Activated CD4-positive, CD25-positive, alpha-beta regulatory T cell (primary cell): ENCODE data around the gene GPBP1.
"Not testable (repeated sequence)": the region's sequence is repeated elsewhere in the genome, so short reads cannot be mapped to it uniquely, and the experiment has no call there.

Experiments
- DNase-seq, 4 experiments: peaks; one replicate each; lab custom pipeline; 2025; lab: John Stamatoyannopoulos, UW

The GPBP1 gene

DNA sequence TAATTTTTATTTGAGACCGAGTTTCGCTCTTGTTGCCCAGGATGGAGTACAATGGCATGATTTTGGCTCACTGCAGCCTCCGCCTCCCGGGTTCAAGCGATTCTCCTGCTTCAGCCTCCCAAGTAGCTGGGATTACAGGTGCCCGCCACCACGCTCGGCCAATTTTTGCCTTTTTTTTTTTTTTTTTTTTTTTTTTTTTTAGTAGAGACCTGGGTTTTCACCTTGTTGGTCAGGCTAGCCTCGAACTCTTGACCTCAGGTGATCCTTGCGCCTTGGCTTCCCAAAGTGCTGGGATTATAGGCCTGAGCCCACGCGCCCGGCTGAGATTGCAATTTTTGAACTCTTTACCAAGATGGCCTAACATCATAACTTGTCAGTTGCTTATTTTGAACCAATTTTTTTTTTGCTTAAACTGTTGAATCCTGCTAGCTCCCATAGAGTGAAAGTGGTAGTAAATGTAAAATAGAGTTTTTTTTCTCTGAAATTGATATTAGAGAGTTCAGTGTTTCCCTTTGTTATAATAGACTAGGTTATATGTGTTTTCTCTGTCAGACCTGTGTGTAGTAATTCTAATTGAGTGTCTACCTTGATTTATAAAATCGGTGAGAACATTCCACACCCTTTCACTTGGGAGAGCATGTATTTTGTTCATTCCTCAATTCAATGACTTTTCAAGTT, 3.8 kb downstream of the GPBP1 start:
- DNase-seq: no peak

DNA sequence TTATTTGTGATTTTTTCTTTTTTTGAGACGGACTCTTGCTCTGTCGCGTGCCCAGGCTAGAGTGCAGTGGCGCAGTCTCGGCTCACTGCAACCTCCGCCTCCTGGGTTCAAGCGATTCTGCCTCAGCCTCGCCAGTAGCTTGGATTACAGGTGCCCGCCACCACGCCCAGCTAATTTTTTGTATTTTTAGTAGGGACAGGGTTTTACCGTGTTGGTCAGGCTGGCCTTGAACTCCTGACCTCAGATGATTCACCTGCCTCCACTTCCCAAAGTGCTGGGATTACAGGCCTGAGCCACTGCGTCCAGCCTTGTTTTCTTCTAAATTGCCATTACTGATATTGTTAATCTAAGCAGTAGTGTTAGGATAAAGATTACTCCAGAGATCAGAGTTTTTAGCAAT, 4.4 kb downstream of the GPBP1 start:
- not testable (repeated sequence) for DNase-seq

DNA sequence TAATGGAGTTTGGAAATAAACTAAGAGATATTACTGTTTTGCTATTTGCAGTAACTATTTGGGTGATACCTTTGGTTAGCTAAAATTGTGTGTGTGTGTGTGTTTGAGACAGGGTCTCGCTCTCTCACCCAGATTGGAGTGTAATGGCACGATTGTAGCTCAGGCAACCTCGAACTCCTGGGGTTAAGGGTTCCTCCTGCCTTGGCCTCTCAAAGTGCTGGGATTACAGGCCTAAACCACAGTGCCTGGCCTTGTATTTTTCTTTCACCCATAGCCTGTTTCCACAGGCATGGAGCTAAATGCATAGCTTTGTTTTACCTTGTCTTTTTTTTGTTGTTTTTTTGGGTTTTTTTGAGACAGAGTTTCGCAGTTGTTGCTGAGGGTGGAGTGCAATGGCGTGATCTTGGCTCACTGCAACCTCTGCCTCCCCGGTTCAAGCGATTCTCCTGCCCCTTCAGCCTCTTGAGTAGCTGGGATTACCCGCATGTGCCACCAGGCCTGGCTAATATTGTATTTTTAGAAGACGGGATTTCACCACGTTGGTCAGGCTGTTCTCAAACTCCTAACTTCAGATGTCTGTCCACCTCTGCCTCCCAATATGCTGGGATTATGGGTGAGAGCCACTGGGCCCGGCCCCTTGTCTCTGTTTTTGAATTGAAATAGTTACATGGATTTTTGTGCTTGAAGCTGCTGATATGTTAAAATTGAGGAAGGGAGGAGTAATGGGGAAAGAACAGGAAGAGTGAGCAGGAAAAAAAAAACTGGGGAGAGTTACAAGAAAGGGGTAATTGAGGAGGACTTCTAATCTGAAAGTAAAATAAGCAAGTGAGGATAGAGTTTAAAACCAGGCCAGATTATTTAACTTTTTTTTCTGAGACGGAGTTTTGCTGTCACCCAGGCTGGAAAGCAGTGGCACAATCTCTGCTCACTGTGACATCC, 5.7 kb downstream of the GPBP1 start:
- DNase-seq: no peak

DNA sequence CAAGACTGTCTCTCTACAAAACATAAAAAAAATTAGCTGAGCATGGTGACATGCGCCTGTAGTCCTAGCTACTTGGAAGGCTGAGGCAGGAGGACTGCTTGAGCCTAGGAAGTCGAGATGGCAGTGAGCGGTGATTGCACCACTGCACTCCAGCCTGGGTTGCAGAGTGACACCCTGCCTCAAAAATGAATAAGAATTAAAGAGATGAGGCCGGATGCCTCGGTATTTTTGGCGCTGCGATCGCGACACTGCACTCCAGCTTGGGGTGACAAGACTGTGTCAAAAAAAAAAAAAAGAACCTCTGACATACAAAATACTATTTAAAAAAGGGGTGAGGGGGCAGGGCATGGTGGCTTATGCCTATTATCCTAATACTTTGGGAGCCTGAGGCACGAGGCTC, 7.3 kb downstream of the GPBP1 start:
- DNase-seq: no peak

DNA sequence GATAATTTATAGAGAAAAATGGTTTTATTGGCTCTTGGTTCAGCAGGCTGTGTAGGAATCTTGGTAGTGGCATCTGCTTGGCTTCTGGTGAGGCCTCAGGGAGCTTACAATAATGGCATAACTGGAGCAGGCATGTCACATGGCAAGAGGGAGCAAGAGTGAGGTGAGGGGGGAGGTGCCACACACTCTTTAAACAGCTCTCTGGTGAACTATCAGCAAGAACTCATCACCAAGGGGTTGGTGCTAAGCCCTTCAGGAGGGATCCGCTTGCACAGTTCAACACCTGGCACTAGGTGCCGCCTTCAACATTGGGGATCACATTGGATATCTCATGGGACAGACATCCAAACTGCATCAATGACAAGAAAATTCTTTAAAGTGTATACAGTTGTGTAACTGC, 10.5 kb downstream of the GPBP1 start:
- no peak for DNase-seq

DNA sequence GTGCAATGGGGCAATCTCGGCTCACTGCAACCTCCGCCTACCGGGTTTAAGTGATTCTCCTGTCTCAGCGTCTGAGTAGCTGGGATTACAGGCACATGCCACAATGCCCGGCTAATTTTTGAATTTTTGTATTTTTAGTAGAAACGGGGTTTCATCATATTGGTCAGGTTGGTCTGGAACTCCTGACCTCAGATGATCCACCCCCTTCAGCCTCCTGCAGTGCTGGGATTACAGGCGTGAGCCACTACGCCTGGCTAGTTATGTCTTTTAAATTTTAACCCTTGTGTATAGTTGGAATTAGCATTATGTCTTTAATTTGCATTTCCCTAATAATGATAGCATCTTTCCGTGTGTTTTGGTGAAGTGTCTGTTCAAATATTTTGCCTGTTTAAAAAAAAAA, 11.5 kb downstream of the GPBP1 start:
- no peak for DNase-seq

DNA sequence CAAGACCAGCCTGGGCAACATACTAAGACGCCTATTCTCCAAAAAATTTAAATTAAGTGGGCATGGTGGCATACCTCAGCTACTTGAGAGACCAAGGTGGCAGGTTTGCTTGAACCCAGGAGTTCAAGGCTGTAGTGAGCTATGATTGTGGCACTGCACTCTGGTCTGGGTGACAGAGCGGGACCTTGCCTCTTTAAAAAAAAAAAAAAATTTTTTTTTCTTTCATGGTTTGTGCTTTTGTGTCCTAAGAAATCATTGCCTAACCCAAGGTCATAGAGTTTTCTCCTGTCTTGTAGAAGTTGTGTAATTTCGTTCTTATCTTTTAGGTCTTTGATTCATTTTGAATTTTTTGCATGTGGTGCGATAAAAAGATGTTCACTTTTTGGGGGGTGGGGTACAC, 12.3 kb downstream of the GPBP1 start:
- no peak for DNase-seq

DNA sequence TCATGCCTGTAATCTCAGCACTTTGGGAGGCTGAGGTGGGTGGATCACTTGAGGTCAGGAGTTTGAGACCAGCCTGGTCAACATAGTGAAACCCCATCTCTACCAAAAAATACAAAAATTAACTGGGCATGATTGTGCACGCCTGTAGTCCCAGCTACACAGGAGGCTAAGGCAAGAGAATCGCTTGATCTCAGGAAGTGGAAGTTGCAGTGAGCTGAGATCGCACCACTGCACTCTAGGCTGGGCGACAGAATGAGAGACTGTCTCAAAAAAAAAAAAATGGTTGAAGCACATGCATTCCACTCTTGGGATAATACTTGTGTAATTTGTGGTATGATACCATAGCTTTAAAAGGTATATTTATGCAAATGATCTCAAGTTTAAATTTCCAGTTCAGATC, 14.1 kb downstream of the GPBP1 start:
- DNase-seq: not testable (repeated sequence)

DNA sequence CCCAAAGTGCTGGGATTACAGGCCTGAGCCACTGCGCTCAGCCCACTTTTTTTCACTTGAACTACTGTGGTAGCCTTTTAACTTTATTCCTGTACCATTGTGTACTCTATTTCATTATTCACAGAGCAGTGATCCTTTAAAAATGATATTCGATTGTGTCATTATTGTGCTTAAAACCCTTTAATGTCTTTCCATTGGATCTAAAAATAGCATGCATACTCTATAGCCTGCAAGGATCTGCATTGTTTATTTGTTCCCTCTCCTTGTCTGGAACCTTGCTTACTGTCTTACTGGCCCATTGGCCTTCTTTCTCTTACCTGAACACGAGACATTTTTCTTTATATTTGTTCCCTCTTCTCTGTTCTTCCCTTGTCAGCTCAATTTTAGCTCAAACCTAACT, 15.7 kb downstream of the GPBP1 start:
- DNase-seq: no peak

DNA sequence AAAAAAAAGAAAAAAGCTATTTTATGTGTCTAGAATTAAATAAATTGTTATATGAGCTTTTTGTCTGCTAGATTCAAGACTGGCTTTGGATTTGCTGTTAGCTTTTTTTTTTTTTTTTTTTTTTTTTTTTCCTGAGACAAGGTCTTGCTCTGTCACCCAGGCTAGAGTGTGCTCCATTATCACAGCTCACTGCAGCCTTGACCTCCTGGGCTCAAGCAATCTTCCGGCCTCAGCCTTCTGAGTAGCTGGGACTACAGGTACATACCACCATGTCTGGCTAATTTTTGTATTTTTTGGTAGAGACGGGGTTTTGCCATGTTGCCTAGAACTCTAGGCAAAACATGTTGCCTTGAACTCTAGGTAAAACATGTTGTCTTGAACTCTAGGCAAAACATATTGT, 16.7 kb downstream of the GPBP1 start:
- no peak for DNase-seq

DNA sequence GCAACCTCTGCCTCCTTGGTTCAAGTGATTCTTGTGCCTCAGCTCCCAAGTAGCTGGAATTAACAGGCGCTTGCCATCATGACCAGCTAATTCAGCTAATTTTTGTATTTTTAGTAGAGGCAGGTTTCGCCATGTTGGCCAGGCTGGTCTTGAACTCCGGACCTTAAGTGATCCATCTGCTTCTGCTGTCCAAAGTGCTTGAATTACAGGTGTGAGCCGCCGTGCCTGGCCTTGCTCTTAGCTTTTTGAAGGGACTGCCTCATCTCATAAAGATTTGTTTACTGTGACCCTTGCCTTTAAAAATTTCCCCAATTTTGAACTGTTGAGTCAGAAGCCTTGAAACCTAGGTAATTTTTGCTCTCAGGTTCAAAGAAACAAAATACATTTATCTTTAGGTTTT, 17.3 kb downstream of the GPBP1 start:
- DNase-seq: no peak

DNA sequence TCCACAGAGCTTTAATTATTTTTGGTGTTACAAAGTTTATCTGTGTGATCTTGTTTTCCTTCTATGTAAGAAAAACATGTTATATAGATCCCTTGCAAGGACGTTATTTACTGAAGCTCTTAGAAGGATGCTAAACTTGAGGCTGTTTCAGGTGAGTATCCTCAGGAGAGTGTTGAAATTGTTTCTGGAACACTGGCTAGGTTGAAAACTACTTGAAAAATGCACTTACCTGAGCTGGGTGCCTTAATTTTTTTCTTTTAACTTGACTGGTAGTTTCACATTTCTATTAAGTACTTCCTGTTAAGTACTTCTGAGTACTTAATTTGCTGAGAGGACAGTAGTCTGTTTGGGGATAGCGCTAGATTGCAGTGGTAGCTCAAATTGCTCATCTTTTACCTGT, 18.1 kb downstream of the GPBP1 start:
- no peak for DNase-seq

DNA sequence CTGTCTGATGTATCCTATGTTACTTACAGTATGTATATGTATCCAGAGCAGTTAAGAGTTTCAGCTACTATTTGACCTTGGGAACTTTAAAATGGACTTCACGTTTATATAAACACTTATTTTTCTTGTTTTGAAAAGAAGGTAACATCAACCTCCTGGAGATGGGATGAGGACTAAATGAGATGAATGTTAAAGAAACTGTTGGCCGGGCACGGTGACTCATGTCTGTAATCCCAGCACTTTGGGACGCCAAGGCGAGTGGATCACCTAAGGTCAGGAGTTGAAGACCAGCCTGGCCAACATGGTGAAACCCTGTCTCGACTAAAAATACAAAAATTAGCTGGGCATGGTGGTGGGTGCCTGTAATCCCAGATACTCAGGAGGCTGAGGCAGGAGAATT, 19.0 kb downstream of the GPBP1 start:
- not testable (repeated sequence) for DNase-seq

DNA sequence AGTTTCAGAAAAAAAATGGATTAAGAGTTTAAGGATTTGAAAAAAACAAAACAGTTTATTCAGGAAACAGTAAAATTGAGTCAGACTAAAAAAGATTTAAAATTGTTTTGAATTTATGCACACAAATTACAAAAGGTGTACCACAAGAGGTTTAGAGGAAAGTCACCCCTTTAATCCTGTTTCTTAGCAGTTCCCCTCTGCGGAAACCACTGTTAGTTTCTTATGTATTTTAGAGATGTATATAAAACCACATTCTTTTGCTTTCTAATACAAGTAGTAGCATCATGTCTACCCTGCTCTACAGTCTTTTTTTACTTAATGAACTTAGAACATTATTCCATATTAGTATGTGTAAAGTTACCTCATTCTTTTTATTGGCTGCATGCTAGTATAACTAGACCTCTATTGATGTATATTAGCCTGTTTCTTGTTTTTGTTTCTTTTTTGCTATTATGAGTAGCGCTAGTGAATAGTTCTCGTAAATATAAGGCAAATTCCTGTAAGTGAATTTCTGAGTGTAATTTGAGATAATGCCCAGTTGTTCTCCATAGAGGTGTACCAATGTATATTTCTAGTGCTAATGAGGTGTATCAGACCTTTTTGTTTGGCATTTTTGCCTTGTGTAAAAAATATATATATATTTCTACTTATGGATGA, 20.0 kb downstream of the GPBP1 start:
- DNase-seq: no peak

DNA sequence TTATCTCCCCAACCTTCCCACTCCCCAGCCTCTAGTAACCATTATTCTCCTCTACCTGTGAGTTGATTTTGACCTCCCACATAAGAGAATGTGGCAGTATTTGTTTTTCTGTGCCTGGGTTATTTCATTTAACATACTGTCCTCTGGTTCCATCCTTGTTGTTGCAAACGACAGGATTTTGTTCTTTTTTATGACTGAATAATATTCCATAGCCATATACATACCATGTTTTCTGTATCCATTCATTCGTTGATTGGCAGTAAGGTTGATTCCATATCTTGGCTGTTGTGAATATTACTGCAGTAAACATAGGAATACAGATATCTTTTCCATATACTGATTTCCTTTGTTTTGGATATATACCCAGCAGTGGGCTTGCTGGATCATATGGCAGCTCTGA, 20.8 kb downstream of the GPBP1 start:
- DNase-seq: no peak

DNA sequence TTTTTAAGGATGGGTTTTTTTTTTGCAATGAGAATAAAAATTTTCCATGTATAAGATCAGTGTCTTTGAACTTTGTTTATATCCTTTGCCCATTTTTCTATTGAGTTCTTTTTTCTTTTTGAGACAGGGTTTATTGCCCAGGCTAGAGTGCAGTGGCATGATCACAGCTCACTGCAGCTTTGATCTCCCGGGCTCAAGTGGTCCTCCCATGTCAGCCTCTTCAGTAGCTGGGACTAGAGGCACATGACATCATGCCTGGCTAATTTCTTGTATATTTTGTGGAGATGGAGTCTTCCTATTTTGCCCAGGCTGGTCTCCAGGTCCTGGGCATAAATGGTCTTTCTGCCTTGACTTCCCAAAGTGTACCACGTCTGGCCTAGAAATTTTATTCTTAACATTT, 21.2 kb downstream of the GPBP1 start:
- no peak for DNase-seq

DNA sequence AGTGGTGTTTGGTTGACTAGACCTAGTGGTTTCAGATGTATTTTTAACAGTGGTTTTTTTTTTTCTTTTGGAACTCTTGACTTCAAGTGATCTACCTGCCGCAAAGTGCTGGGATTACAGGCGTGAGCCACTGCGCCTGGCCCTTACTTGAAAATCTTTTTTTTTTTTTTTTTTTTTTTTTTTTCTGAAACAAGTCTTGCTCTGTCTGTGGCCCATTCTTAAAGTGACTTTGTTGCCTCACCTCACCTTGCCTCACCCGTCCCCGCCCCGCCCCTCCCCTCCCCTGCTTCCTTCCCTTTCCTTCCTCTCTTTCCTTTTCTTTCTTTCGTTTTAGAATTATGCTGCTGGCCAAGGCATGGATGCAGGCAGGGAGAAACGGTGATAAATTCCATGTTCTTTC, 26.0 kb downstream of the GPBP1 start:
- no peak for DNase-seq

DNA sequence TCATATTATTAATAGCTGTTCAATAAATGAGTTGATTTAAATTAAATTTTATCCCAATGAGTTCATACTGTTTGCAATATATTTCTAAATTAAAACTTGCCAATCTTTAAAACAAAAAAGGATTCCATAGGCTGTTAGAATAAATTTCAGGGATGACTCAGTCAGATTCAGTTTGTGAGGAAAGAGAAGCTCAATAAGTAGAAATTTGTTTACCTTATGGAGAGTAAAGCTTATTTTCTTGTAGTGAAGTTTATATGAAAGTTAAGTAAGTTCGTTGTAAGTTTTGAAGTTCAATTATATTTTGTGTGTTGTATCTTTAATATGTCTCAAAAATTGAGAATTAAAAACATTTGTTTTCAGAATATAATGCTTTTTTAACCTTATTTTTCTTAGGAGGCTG, 29.0 kb downstream of the GPBP1 start:
- no peak for DNase-seq

DNA sequence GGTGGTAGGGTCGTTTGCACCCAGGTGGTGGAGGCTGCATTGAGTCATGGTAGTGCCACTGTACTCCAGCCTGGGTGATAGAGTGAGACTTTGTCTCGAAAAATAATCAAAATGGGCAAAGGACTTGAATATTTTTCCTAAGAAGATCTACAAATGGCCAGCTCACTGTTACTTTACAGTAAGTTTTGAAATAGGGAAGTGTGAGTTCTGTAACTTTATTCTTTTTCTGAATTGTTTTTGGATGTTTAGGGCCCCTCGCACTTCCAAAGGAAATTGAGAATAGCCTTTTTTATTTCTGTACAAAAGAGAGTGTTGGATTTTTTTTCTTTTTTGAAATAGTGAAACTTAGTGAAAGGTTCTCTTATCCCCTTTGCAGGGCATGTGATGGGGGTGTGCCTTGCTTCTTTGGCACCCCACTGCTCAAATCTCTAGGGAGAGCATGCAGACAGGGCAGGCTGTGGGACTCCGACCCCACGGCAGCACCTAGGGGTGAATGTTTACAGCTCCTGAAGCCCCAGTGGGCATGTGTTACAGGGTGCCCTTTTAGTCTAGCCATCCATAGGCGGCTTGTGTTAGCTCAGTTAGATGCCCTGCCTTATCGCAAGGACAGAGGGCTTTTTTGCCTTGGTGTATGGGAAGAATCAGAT, 33.3 kb downstream of the GPBP1 start:
- DNase-seq: no peak

DNA sequence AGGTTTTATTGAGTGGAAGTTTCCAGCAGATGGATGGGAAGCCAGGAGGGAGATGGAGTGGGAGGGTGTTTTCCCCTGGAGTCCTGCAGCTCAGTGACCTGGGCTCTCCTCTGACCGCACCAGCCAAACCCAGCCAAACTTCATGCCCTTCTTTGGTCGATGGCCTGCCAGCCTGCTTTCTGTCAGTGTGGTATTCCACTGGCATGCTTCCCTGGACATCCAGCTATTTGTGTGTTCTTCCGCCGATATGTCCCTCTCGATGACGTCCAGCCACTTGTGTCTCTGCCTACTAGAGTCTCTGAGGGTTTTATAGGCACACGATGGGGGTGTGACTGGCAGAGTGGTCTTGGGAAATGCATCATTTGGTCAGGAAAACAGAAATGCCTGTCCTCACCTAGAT, 33.8 kb downstream of the GPBP1 start:
- DNase-seq: no peak

DNA sequence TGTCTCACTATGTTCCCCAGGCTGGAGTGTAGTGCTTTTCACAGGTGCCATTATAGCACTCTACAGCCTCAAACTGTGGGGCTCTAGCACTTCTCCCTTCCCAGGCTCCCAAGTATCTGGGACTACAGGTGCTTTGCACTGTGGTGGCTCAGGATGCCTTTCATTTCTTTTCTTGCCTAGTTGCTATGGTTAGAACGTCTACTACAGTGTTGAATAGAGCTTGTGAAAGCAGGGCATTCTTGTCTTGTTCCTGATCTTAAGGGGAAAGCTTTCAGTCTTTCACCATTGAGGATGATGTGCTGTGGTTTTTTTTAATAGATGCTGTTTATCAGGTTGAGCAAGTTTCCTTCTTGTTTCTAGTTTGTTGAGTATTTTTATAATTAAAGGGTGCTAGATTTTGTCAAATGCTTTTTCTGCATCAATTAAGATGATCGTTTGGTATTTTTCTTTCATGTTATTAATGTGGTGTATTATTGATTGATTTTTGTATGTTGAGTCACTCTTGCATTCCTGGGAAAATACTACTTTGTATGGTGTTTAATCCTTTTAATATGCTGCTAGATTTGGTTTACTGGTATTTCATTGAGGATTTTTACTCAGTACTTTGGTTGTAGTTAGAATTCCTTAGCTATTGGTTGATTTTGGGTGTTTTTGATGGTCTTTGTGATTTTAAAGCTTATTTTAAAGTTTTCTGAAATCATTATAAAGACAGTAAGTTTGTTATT, 35.6 kb downstream of the GPBP1 start:
- no peak for DNase-seq

DNA sequence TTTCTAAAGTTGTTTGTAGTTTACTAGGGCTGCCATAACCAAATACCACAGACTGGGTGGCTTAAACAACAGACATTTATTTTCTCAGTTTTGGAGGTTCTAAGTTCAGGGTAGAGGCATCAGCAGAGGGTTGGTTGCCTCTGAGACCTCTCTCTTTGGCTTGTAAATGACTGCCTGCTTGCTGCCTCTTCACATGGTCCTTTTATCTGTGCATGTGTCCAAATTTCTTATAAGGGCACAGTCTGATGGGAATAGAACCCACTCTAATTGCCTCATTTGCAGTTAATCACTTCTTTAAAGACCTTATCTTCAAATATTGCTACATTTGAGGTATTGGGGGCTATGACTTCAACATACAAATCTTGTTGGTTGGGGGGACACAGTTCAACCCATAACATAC, 36.8 kb downstream of the GPBP1 start:
- DNase-seq: no peak
